Ovary (tissue), 9 donors: Measurements from ENCODE around the gene THTPA. TPM values are rescaled to one million over a fixed set of nuclear protein-coding genes. Genes with fewer than 3 reads are reported as not detected.

Experiments used
- DNase-seq, 5 donors: peaks; one replicate each; pipeline ENCODE4 v3.0.0-alpha.2; 2019 to 2020
- H3K27ac ChIP-seq, 2 donors: fragments of 200-600 bp; one replicate each; pipeline versions ENCODE4 v1.5.1 to v1.8.0; 2019 to 2022
- H3K27me3 ChIP-seq: fragments of 200-600 bp; one replicate; pipeline ENCODE4 v1.8.0; 2022
- H3K36me3 ChIP-seq: fragments of 200-600 bp; sonication (generic); one replicate; pipeline ENCODE4 v1.5.1; 2019
- H3K4me1 ChIP-seq: one replicate; pipeline ENCODE4 v1.8.1; 2013; ENCODE audit warnings: mild to moderate bottlenecking, moderate library complexity; ENCODE audit not compliant: insufficient read depth
- H3K4me3 ChIP-seq: fragments of 200-600 bp; sonication (generic); one replicate; pipeline ENCODE4 v1.5.1; 2017
- H3K9me3 ChIP-seq, 2 donors: fragments of 200-600 bp in 1 of 2; sonication (generic) in 1 of 2; one replicate each; pipeline versions ENCODE4 v1.5.1 to v1.8.1; 2013 to 2019; ENCODE audit warnings: mild to moderate bottlenecking in 1 of 2, moderate library complexity in 1 of 2
- CTCF ChIP-seq, 3 donors: fragments of 450-650 bp in 2 of 3; fragments of 200-600 bp in 1 of 3; IDR thresholded peaks; one replicate each; pipeline versions ENCODE4 v1.5.1 to v1.8.0; 2016 to 2022; ENCODE audit warnings: antibody characterized with exemption in 3 of 3, mild to moderate bottlenecking in 1 of 3
- EP300 ChIP-seq: sonication (generic); formaldehyde crosslinking; IDR thresholded peaks from one replicate; pipeline ENCODE4 v1.6.1; 2017; ENCODE audit warnings: antibody characterized with exemption
- POLR2A ChIP-seq: fragments of 450-650 bp; IDR thresholded peaks from one replicate; pipeline ENCODE4 v1.6.1; 2017; ENCODE audit warnings: antibody characterized with exemption, mild to moderate bottlenecking, moderate library complexity
- WGBS, 3 donors: extraction: QIAGEN DNeasy Blood & Tissue Kit in 1 of 3; methylation state at CpG; one replicate each; pipeline versions ENCODE4 v1.1.5 to v1.1.7; 2013 to 2017; 5-methylcytosine and 5-hydroxymethylcytosine counted together
- intact Hi-C, 4 donors: fragments of 100-400 bp; cut with DNase I; formaldehyde crosslinking; loops; one replicate each; pipeline versions ENCODE4 v1.11.0 to v1.15.1; 2022 to 2023
- polyA plus RNA-seq, 2 donors: library from polyadenylated mRNA; stranded (reverse); fragments of 200-250 nt in 1 of 2; fragments of 350-450 nt in 1 of 2; fragmentation: Illumina TruSeq in 1 of 2; extraction: RNeasy Lipid Tissue Mini Kit (QIAGEN cat#74804) in 1 of 2; gene quantifications; one replicate each; pipeline ENCODE4 v1.2.3, GENCODE V29; 2013 to 2014
- total RNA-seq, 7 donors: library from RNA; depleted of rRNA in 2 of 7; stranded (reverse); fragments of >200 nt in 2 of 7; fragmentation: NEBNext Ultra II Directional in 3 of 7; extraction: Animal tissue kit (Norgen Biotek cat#: 25700) in 3 of 7; gene quantifications; one replicate each; pipeline versions ENCODE4 v1.1.0 to v1.2.4, GENCODE V29; 2016 to 2023
- donor health status: DM: no; HTN: no; CAD: no; lungs with moderate emphysema.
- donor health status: DM: no; HTN: no; CAD: no.
- donor health status: Bipolar disorder and iron deficiency.
- donor health status: DM: yes; HTN: yes; CAD: no.
- donor health status: DM: no; HTN: no; CAD: no.
- donor health status: DM: yes; HTN: yes; CAD: no.

The THTPA gene
- total and polyA plus RNA-seq, 9 donors = 11.5 to 22.3 (median 19.4) TPM

- no peaks in the 10 kb centered on the region for H3K27me3 ChIP-seq
- TF ChIP-seq EP300 = no peak
- no peak for TF ChIP-seq POLR2A
- TF ChIP-seq CTCF (IDR thresholded peaks at IDR 0.05) = no peak
Observed at GRCh38 chr14:23603103-23603502, 47.0 kb downstream of the THTPA start.

GRCh38 chr14:23604148-23604547 lies 48.1 kb downstream of the THTPA start:
- WGBS, 3 donors = 72 to 77% (median 77%) methylated on average over 2 of the region's 2 CpGs
- no peak for TF ChIP-seq CTCF (IDR thresholded peaks at IDR 0.05)
- TF ChIP-seq EP300 = no peak
- TF ChIP-seq POLR2A = no peak
- intact Hi-C loops = no loop called here
- Histone ChIP-seq H3K27me3 (no peaks in the 10 kb centered on the region), H3K27ac (no peak overlapping the region), H3K9me3 (no peaks in the 10 kb centered on the region), H3K4me1 (no peaks in the 10 kb centered on the region), H3K4me3 (no peak overlapping the region), H3K36me3 (no peaks in the 10 kb centered on the region)
- DNase-seq = no peak

More at GRCh38 chr14:23603103-23603502, 47.0 kb downstream of the THTPA start:
- H3K4me1 ChIP-seq = no peaks in the 10 kb centered on the region
- intact Hi-C loops = no loop called here
- no peaks in the 10 kb centered on the region for H3K9me3 ChIP-seq
- no peak overlapping the region for H3K4me3 ChIP-seq
- 84 to 94% (median 86%) methylated on average over 2 of the region's 2 CpGs for WGBS, 3 donors
- H3K27ac ChIP-seq = no peak overlapping the region
- no peaks in the 10 kb centered on the region for H3K36me3 ChIP-seq
- no peak for DNase-seq

GRCh38 chr14:23604675-23605170 lies 48.7 kb downstream of the THTPA start:
- H3K9me3 ChIP-seq = no peaks in the 10 kb centered on the region
- 67 to 80% (median 77%) methylated on average over 3 of the region's 3 CpGs for WGBS, 3 donors
- no peak for TF ChIP-seq POLR2A
- TF ChIP-seq CTCF (IDR thresholded peaks at IDR 0.05) = no peak
- no peak for TF ChIP-seq EP300
- H3K27me3 ChIP-seq = no peaks in the 10 kb centered on the region
- H3K4me1 ChIP-seq = no peaks in the 10 kb centered on the region
- DNase-seq = no peak
- intact Hi-C loops = no loop called here
- no peak overlapping the region for H3K27ac ChIP-seq
- no peak overlapping the region for H3K4me3 ChIP-seq
- no peaks in the 10 kb centered on the region for H3K36me3 ChIP-seq

GRCh38 chr14:23605931-23606585 lies 50.0 kb downstream of the THTPA start:
- Histone ChIP-seq H3K4me3 (no peak overlapping the region), H3K9me3 (no peaks in the 10 kb centered on the region), H3K27ac (no peak overlapping the region), H3K36me3 (no peaks in the 10 kb centered on the region), H3K4me1 (no peaks in the 10 kb centered on the region), H3K27me3 (no peaks in the 10 kb centered on the region)
- 81 to 84% (median 82%) methylated on average over 6 of the region's 6 CpGs for WGBS, 3 donors
- TF ChIP-seq EP300 (no peak), CTCF (IDR thresholded peaks at IDR 0.05) (no peak), POLR2A (no peak)
- no peak for DNase-seq
- intact Hi-C loops = no loop called here
